ENCODE data around the gene SERPINB12. TPM values are rescaled to one million over a fixed set of nuclear protein-coding genes. Genes with fewer than 3 reads are reported as not detected.

SERPINB12 gene
- total RNA-seq (2014; rRNA removed; shearing (Covaris generic)) (not detected in 2 replicates), total RNA-seq (2022) (not detected in 2 replicates), Bru-seq, nascent RNA (not detected), BruChase-seq, experiment 1, labeled RNA remaining after a 6-hour chase (not detected), BruChase-seq, experiment 2, labeled RNA remaining after a 2-hour chase (not detected)
- long read RNA-seq, result 0 reads

- CTCF ChIA-PET (ENCODE audit: unreplicated experiment), result interaction anchor here (1.0 kb wide), 1 partner anchor 10 kb away, joined by 4 read pairs; no protein-coding TSS in a partner anchor
Observed at GRCh38 chr18:63542069-63542468, at the start of gene SERPINB12. Gene SERPINB12, plus strand, starts transcription at chr18:63542369. Its CDS starts 13,791 bp downstream, at chr18:63556160.

GRCh38 chr18:63492851-63493250 lies 49.3 kb upstream of the SERPINB12 start:
- Histone ChIP-seq H4K20me1 (ENCODE audit: insufficient read depth, low read length) (no peaks in the 10 kb centered on the region), H3K4me1 (ENCODE audit: insufficient read depth, low read length, poor library complexity, severe bottlenecking) (no peaks in the 10 kb centered on the region), H3K4me3 (ENCODE audit: low read depth, low read length, poor library complexity, severe bottlenecking) (no peak overlapping the region), H3K27ac (ENCODE audit: low read depth, low read length, poor library complexity, severe bottlenecking) (no peak overlapping the region), H3K9me3 (ENCODE audit: low read length) (no peaks in the 10 kb centered on the region), H3K36me3 (ENCODE audit: insufficient read depth, low read length) (no peaks in the 10 kb centered on the region), H3K4me2 (ENCODE audit: low read length) (no peak overlapping the region), H2AFZ (ENCODE audit: low read length) (no peak overlapping the region), H3K9me2 (ENCODE audit: insufficient read depth, low read length) (no peaks in the 10 kb centered on the region), H3K79me2 (ENCODE audit: insufficient read depth, low read depth, low read length) (no peaks in the 10 kb centered on the region)
- POLR2A ChIA-PET, result no interaction called here
- intact Hi-C loops (cut with micrococcal nuclease; ENCODE audit: unreplicated experiment), result no loop called here
- DNase-seq (ENCODE audit: low spot score), result no peak
- TF ChIP-seq CTCF (conservative IDR thresholded peaks at IDR 0.05; ENCODE audit: low read length), result no peak
- no peak for TF ChIP-seq EZH2phosphoT487 (IDR thresholded peaks at IDR 0.05; ENCODE audit: borderline replicate concordance, low read depth, low read length)
- CTCF ChIA-PET (ENCODE audit: unreplicated experiment), result no interaction called here
- no TSS peak for BruUV-seq (replicated peaks)

More at GRCh38 chr18:63542069-63542468, at the start of gene SERPINB12:
- H3K27ac ChIP-seq (ENCODE audit: low read depth, low read length, poor library complexity, severe bottlenecking), result no peak within 1 kb of the TSS
- no peak for DNase-seq (ENCODE audit: low spot score)
- no peaks in the 10 kb centered on the region for H3K9me2 ChIP-seq (ENCODE audit: insufficient read depth, low read length)
- no peaks in the 10 kb centered on the region for H4K20me1 ChIP-seq (ENCODE audit: insufficient read depth, low read length)
- no TSS peak for BruUV-seq (replicated peaks)
- POLR2A ChIA-PET, result no interaction called here
- H3K9me3 ChIP-seq (ENCODE audit: low read length), result no peaks in the 10 kb centered on the region
- intact Hi-C loops (cut with micrococcal nuclease; ENCODE audit: unreplicated experiment), result no loop called here
- H3K79me2 ChIP-seq (ENCODE audit: insufficient read depth, low read depth, low read length), result no peaks in the 10 kb centered on the region
- H3K36me3 ChIP-seq (ENCODE audit: insufficient read depth, low read length), result no peaks in the 10 kb centered on the region
- no peak for TF ChIP-seq EZH2phosphoT487 (IDR thresholded peaks at IDR 0.05; ENCODE audit: borderline replicate concordance, low read depth, low read length)
- no peak within 1 kb of the TSS for H3K4me3 ChIP-seq (ENCODE audit: low read depth, low read length, poor library complexity, severe bottlenecking)
- H2AFZ ChIP-seq (ENCODE audit: low read length), result no peak within 1 kb of the TSS
- H3K4me1 ChIP-seq (ENCODE audit: insufficient read depth, low read length, poor library complexity, severe bottlenecking), result no peaks in the 10 kb centered on the region
- no peak within 1 kb of the TSS for H3K4me2 ChIP-seq (ENCODE audit: low read length)

- H3K27ac ChIP-seq (ENCODE audit: low read depth, low read length, poor library complexity, severe bottlenecking), result no peak overlapping the region
- BruUV-seq (replicated peaks), result no TSS peak
- no peaks in the 10 kb centered on the region for H4K20me1 ChIP-seq (ENCODE audit: insufficient read depth, low read length)
- H3K4me2 ChIP-seq (ENCODE audit: low read length), result no peak overlapping the region
- no peak for DNase-seq (ENCODE audit: low spot score)
- H3K9me2 ChIP-seq (ENCODE audit: insufficient read depth, low read length), result no peaks in the 10 kb centered on the region
- no peaks in the 10 kb centered on the region for H3K79me2 ChIP-seq (ENCODE audit: insufficient read depth, low read depth, low read length)
- H3K36me3 ChIP-seq (ENCODE audit: insufficient read depth, low read length), result no peaks in the 10 kb centered on the region
- H2AFZ ChIP-seq (ENCODE audit: low read length), result no peak overlapping the region
- TF ChIP-seq EZH2phosphoT487 (IDR thresholded peaks at IDR 0.05; ENCODE audit: borderline replicate concordance, low read depth, low read length) (no peak), CTCF (conservative IDR thresholded peaks at IDR 0.05; ENCODE audit: low read length) (no peak)
- ChIA-PET POLR2A (no interaction called here), CTCF (ENCODE audit: unreplicated experiment) (no interaction called here)
- intact Hi-C loops (cut with micrococcal nuclease; ENCODE audit: unreplicated experiment), result no loop called here
- H3K9me3 ChIP-seq (ENCODE audit: low read length), result no peaks in the 10 kb centered on the region
- H3K4me3 ChIP-seq (ENCODE audit: low read depth, low read length, poor library complexity, severe bottlenecking), result no peak overlapping the region
- H3K4me1 ChIP-seq (ENCODE audit: insufficient read depth, low read length, poor library complexity, severe bottlenecking), result no peaks in the 10 kb centered on the region
Observed at GRCh38 chr18:63495675-63496074, 46.5 kb upstream of the SERPINB12 start.

Measured in OCI-LY7 (cell line).